GM21367 (cell line): Measurements from ENCODE around the gene ZFYVE27.

Experiments used
- ATAC-seq: cut with Tn5 transposase; IDR thresholded peaks from one replicate; pipeline ENCODE4 v1.9.1; 2021; ENCODE audit not compliant: unreplicated experiment

Gene ZFYVE27

GRCh38 chr10:97743169-97743943, 6.4 kb downstream of the ZFYVE27 start:
- ATAC-seq, result no peak

DNA sequence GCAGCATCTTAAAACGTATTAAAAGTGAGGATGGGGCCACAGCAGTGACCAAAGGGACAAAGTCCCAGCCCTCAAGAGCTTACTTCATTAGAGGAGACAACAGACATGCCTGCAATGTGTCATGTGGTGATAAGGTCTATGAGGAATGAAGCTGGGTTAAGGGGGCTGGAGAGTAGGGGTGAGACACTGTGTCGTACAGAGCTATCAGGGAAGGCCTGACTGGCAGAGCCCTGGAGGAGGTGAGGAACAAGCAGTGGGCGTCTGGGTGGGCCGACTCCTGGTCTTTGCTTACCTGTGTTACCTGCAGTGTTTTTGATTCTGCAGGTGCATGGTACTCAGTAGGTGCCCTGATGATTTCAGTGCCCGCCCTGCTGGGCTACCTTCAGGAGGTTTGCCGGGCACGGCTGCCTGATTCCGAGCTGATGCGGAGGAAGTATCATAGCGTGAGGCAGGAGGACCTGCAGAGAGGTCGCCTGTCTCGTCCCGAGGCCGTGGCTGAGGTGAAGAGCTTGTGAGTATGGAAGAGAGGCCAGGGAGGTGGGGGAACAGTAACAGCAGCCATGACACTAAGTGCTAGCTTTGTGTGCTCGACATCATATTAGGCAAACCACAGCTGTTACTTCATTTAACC, 7.6 kb downstream of the ZFYVE27 start:
- no peak for ATAC-seq

DNA sequence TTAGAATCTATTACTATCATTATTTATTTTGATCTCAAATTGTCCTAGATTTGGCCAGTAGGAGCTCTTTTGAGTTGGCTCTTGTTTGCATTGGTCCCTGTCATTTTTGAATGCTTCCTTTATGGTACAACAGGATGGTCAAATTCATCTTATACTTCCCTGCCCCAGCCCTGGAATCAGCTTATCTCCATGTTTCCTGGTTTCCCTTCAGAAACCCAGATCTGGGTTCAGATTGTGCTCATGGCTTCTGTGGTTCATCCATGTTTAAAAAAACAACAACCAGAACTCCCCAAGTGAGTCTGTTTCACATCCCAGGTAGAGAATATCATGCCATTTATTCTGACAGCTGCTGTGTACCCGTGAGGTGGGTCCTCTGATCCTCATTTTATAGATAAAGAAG, 10.6 kb downstream of the ZFYVE27 start:
- ATAC-seq, result no peak

DNA sequence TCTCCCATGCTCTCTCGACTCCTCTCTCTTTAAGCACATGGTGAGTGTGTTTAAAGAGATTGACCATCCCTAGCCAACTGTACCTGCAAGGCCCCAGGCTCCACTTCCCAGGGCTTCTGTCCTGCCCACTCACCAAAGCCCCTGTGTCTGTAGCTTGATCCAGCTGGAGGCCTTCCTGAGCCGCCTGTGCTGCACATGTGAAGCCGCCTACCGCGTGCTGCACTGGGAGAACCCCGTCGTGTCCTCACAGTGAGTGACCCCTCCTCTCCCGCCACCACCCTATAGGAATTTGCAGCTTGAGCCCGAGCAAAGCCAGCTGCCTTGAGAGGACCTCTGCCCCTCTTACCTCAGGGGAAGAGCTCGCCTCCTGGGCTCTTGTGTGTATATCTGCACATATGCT, 11.2 kb downstream of the ZFYVE27 start:
- no peak for ATAC-seq

DNA sequence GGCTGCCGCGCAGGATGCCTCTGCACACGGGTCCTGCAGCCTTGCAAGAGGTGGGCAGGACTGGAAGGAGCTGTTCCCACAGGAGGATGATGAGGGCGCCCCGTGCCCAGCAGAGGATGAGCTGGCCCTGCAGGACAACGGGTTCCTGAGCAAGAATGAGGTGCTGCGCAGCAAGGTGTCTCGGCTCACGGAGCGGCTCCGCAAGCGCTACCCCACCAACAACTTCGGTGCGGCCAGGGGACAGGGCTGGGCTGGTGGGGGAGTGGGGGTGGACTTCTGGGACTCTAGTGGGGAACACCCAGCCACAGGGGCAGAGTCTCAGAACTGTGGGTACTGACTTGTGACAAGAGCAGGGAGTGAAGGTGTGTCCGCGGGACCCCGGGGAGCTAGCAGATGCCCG, 16.0 kb downstream of the ZFYVE27 start:
- ATAC-seq, result no peak

GRCh38 chr10:97754726-97755125, 17.8 kb downstream of the ZFYVE27 start:
- ATAC-seq, result no peak

DNA sequence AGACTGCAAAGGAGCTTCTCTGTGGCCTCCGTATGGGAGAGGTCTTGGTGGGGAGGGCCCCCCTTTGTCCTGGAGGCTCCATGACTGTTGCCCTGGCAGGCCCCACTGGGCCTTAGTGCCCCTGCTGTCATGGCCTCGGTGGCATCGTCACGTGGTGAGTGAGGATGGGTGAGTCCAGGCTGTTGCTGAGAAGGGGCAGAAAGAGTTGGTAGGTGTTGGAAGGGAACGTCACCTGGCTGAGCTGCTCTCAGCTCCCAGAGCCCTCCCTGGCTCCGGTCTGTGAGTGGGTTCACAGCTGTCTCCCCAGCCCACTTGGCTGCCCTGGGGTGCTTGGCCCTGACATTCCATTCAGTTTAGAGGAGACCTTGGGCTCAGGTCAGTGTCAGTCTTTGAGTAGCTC, 18.8 kb downstream of the ZFYVE27 start:
- no peak for ATAC-seq

- no peak for ATAC-seq
These were observed 20.5 kb downstream of the ZFYVE27 start for GRCh38 chr10:97757471-97757870.

- ATAC-seq, result no peak
These were observed 22.4 kb downstream of the ZFYVE27 start for GRCh38 chr10:97759158-97759887.

GRCh38 chr10:97759946-97760345, 23.0 kb downstream of the ZFYVE27 start:
- ATAC-seq, result no peak

- ATAC-seq, result no peak
These were observed 23.7 kb downstream of the ZFYVE27 start for GRCh38 chr10:97760461-97761257.

DNA sequence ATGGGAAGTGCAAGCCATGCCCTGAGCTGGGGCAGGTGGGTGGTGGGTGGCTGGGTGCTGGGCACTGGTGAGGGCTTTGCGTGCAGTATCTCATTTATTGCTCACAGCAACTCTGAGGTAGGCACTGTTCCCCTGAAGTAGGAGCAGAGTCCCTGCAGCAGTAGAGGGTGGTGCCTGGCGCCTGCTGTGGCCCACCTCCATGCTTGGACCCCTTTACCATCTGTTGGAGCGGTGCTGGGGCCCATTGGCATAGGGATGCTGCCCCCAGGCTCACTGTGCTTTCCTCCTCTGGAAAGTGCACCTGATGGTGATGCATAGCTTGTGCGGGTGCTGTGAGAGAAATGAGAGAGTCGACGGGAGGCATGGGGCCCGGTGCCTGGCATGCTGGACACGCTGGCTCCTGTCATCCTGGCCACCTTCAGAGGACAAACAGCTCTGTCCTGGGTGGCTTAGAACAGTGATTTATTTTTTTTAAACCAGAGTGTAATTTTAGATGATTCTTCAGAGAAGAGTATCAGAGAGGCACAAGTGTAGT, 24.5 kb downstream of the ZFYVE27 start:
- no peak for ATAC-seq

DNA sequence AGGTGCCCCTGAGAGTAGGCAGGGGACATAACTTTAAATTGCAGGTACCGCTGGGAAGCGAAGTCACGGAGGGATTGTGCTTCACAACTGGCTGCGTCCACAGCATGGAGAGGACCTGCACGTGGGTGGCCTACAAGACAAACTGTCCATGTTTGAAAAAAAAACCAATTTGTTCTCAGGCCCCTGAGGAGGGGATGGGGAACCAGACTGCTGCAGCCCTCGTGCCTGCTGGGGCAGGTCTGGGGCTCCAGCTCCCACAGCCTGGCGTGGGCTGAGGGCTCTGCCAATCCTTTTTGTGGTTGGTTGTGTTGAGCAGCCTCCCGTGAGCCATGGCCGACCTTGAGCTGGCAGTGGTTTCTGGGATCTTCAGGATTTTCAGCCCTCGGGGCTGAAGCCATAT, 25.1 kb downstream of the ZFYVE27 start:
- ATAC-seq, result no peak

DNA sequence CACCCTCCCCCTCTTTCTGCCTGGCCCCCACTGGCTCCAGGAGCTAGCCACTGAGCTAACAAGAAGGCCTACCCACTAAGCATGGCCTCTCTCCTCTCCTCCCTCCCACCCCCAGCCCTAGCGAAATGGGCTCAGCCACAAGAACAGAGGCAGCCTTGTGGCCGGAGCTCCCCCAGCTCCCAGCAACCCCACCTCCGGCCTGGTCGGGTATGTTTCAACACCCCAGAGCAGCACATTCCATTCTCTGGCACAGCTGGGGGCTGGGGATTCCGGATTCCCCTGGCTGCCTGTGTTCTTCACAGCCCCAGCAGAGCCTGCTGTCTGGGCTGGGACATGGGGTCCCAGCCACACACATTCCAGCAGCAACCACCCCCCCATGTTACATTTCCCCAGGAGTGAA, 25.9 kb downstream of the ZFYVE27 start:
- no peak for ATAC-seq

DNA sequence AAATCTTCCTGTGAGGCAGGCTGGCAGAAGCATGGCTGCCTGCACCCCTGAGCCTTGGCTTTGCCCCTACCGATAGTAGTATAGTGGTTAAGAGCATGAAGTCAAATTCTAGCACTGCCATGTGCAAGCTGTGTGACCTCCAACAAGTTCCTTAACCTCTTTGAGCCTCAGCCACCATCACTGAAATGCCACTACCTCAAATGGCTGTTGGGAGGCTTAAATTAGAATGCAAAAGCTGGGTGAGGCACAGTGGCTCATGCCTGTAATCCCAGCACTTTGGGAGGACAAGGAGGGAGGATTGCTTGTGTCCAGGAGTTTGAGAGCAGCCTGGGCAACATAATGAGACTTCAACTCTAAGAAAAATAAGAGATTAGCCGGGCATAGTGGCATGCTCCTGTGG, 26.5 kb downstream of the ZFYVE27 start:
- no peak for ATAC-seq

DNA sequence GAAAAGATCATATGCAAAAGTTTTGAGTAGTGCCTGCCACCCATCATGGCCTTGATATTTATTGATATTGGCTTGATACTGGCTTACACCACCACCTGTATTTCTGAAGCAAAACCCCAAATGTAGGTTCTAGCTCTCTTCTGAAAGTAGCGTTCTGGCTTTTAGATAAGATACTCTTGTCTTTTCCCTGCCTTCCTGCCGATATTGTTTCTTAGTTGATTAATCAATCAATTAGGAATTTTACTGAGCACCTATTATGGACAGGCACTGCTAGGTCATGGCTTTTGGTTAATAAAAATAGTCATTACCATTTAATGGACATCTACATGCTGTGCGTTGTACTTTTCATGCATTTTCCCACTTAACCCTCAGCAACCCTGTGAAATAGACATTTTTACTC, 27.0 kb downstream of the ZFYVE27 start:
- no peak for ATAC-seq

DNA sequence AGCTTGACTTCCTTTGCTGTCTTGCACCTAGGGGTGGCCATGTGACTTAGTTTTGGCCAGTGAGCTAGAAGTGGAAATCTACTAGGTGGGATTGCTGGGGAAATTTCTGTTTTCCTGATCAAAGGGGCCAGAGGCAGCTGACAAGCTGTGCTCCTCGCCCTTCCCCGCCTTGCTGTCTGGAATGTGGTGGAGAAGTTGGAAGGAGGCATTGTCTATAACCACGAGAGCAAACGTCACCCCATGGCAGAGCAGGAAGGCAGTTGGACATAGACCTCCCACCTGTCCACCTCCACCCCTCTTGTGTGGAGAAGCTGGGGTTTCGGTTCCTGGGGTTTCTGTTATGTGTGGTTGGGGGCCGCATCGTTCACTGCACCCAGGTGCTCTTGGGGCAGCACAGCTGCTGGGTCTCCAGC, 27.6 kb downstream of the ZFYVE27 start:
- ATAC-seq, result no peak

- ATAC-seq, result no peak
These were observed 28.3 kb downstream of the ZFYVE27 start for GRCh38 chr10:97765201-97765600.

- no peak for ATAC-seq
These were observed 29.3 kb downstream of the ZFYVE27 start for GRCh38 chr10:97766106-97766810.
